GM23338 (cell line): Measurements from ENCODE around the gene GRID2.

Source experiments
- CTCF ChIP-seq, 2 experiments: fragments of 200-600 bp in 1 of 2; sonication (generic) in 1 of 2; conservative IDR thresholded peaks; 2 replicates each; pipeline versions ENCODE4 v1.5.1 to v1.6.1; 2016 to 2017; ENCODE audit warnings: antibody characterized with exemption in 2 of 2, low read depth in 2 of 2, mild to moderate bottlenecking in 2 of 2, moderate library complexity in 1 of 2
- ETS1 ChIP-seq: IDR thresholded peaks from 2 replicates; pipeline ENCODE4 v1.6.1; 2016; ENCODE audit warnings: antibody characterized with exemption
- EZH2 ChIP-seq: fragments of 200-600 bp; sonication (generic); IDR thresholded peaks from one replicate; pipeline ENCODE4 v1.8.0; 2017; ENCODE audit warnings: antibody characterized with exemption, mild to moderate bottlenecking, low read depth; ENCODE audit not compliant: unreplicated experiment
- EZH2phosphoT487 ChIP-seq: fragments of 200-600 bp; sonication (generic); IDR thresholded peaks from one replicate; pipeline ENCODE4 v1.8.1; 2018; ENCODE audit warnings: antibody characterized with exemption; ENCODE audit not compliant: unreplicated experiment
- JUNB ChIP-seq: IDR thresholded peaks from one replicate; pipeline ENCODE4 v1.6.1; 2016; ENCODE audit warnings: antibody characterized with exemption; ENCODE audit not compliant: unreplicated experiment
- POLR2AphosphoS5 ChIP-seq: IDR thresholded peaks from 2 replicates; pipeline ENCODE4 v1.6.1; 2016; ENCODE audit warnings: antibody characterized with exemption, low read depth
- TF ChIP-seq, protein P1 (sequence below): IDR thresholded peaks from one replicate; pipeline ENCODE4 v1.6.1; 2018; ENCODE audit warnings: antibody characterized with exemption; ENCODE audit not compliant: unreplicated experiment

DNA sequence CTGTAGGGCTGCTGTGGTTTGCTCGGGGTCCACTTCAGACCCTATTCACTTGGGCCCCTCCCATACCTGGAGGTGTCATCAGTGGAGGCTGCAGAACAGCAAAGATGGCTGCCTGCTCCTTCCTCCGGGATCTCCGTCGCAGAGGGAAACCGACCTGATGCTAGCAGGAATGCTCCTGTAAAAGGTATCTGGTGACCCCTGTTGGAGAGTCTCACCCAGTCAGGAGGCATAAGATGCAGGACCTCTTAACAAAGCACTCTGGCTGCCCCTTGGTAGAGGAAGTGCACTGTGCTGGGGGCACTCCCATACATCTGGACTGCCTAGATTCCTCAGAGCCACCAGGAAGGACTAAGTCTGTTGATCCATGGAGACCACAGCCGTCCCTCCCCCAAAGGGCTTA is 296.9 kb downstream of the GRID2 start:
- TF ChIP-seq ETS1 = no peak
- TF ChIP-seq CTCF (conservative IDR thresholded peaks at IDR 0.05; ENCODE audit: low read depth in 2 of 2) = peak; percentile 38 to 77
- no peak for TF ChIP-seq EZH2phosphoT487
- no peak for TF ChIP-seq POLR2AphosphoS5
- TF ChIP-seq JUNB = no peak
- TF ChIP-seq EZH2 = no peak
- TF ChIP-seq, protein P1, sequence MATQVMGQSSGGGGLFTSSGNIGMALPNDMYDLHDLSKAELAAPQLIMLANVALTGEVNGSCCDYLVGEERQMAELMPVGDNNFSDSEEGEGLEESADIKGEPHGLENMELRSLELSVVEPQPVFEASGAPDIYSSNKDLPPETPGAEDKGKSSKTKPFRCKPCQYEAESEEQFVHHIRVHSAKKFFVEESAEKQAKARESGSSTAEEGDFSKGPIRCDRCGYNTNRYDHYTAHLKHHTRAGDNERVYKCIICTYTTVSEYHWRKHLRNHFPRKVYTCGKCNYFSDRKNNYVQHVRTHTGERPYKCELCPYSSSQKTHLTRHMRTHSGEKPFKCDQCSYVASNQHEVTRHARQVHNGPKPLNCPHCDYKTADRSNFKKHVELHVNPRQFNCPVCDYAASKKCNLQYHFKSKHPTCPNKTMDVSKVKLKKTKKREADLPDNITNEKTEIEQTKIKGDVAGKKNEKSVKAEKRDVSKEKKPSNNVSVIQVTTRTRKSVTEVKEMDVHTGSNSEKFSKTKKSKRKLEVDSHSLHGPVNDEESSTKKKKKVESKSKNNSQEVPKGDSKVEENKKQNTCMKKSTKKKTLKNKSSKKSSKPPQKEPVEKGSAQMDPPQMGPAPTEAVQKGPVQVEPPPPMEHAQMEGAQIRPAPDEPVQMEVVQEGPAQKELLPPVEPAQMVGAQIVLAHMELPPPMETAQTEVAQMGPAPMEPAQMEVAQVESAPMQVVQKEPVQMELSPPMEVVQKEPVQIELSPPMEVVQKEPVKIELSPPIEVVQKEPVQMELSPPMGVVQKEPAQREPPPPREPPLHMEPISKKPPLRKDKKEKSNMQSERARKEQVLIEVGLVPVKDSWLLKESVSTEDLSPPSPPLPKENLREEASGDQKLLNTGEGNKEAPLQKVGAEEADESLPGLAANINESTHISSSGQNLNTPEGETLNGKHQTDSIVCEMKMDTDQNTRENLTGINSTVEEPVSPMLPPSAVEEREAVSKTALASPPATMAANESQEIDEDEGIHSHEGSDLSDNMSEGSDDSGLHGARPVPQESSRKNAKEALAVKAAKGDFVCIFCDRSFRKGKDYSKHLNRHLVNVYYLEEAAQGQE = no peak
